Measurements from ENCODE around the gene TDO2.
"Not testable (repeated sequence)": the region's sequence is repeated elsewhere in the genome, so short reads cannot be mapped to it uniquely, and the experiment has no call there.

TDO2 gene

DNA sequence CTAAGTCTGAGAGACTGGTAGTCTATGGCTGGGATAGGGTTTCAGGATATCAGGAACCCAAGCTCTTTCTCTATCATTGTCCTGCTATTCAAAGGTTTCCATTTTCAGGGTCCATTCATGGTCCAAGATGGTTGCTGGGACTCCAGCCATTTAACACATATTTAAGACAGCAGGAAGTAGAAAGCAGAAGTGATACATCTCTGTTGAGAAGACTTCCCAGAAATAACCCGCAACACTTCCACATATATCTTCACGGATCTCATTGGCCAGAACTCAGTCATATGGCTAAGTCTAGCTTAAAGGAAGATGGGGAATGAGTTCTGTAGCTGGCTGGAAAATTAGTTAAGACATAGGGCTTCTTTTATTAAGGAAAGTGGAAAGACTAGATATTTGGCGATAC lies 26.3 kb downstream of the TDO2 start:
- Mint-ChIP-seq H3K27me3 (ENCODE audit: low read depth) (no peaks in the 10 kb centered on the region), H3K36me3 (ENCODE audit: low read depth) (no peaks in the 10 kb centered on the region), H3K9me3 (no peaks in the 10 kb centered on the region), H3K4me1 (ENCODE audit: low read depth) (no peaks in the 10 kb centered on the region), H3K4me3 (no peak overlapping the region), H3K27ac (no peak overlapping the region)

DNA sequence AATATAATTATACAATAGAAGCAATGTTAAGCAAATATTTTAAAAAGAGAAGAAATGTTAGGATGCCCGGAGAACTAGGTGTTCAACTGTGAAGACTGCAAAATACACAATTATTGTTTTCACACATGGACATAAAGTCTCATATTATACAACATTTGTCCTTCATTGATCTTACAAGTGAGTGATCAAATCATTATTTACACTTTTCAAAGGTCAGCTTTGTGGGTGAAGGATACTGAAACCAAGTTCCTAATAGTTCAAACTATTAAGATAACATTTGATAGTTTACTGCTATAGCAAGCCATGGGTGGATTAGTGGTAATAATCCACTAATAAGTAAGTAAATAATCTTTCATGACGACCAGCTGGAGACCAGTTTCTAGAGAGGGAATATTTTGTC lies 26.8 kb downstream of the TDO2 start:
- Mint-ChIP-seq H3K4me3 (no peak overlapping the region), H3K4me1 (ENCODE audit: low read depth) (no peaks in the 10 kb centered on the region), H3K27me3 (ENCODE audit: low read depth) (no peaks in the 10 kb centered on the region), H3K9me3 (no peaks in the 10 kb centered on the region), H3K27ac (no peak overlapping the region), H3K36me3 (ENCODE audit: low read depth) (no peaks in the 10 kb centered on the region)

DNA sequence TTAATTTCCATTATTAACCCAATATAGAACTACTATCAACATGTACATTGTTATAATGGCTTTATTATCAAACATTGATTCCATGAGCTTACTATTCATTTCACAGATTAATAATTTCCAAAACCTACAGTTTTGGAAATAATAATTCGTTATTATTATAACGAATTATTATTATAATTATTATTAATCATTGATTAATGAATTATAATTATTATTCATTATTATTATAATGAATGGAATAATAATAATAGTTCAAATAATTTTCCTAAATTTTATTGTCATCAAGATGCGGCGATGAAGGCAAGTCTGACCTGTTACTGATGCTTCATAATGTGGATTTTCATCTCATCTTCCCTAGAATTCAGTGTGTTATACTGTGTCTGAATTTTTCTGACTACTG lies 28.1 kb downstream of the TDO2 start:
- Mint-ChIP-seq H3K27me3 (ENCODE audit: low read depth) (no peaks in the 10 kb centered on the region), H3K4me3 (no peak overlapping the region), H3K9me3 (no peaks in the 10 kb centered on the region), H3K36me3 (ENCODE audit: low read depth) (no peaks in the 10 kb centered on the region), H3K27ac (no peak overlapping the region), H3K4me1 (ENCODE audit: low read depth) (no peaks in the 10 kb centered on the region)

GRCh38 chr4:155934634-155935033 lies 31.1 kb downstream of the TDO2 start:
- not testable (repeated sequence) for H3K27me3 Mint-ChIP-seq (ENCODE audit: low read depth); H3K36me3 Mint-ChIP-seq (ENCODE audit: low read depth); H3K4me1 Mint-ChIP-seq (ENCODE audit: low read depth); H3K27ac Mint-ChIP-seq; H3K9me3 Mint-ChIP-seq; H3K4me3 Mint-ChIP-seq

- H3K36me3 Mint-ChIP-seq (ENCODE audit: low read depth), result no peaks in the 10 kb centered on the region
- H3K4me3 Mint-ChIP-seq, result no peak overlapping the region
- no peaks in the 10 kb centered on the region for H3K27me3 Mint-ChIP-seq (ENCODE audit: low read depth)
- H3K9me3 Mint-ChIP-seq, result no peaks in the 10 kb centered on the region
- H3K4me1 Mint-ChIP-seq (ENCODE audit: low read depth), result no peaks in the 10 kb centered on the region
- H3K27ac Mint-ChIP-seq, result no peak overlapping the region
Measured at GRCh38 chr4:155935389-155935986, 32.0 kb downstream of the TDO2 start.

DNA sequence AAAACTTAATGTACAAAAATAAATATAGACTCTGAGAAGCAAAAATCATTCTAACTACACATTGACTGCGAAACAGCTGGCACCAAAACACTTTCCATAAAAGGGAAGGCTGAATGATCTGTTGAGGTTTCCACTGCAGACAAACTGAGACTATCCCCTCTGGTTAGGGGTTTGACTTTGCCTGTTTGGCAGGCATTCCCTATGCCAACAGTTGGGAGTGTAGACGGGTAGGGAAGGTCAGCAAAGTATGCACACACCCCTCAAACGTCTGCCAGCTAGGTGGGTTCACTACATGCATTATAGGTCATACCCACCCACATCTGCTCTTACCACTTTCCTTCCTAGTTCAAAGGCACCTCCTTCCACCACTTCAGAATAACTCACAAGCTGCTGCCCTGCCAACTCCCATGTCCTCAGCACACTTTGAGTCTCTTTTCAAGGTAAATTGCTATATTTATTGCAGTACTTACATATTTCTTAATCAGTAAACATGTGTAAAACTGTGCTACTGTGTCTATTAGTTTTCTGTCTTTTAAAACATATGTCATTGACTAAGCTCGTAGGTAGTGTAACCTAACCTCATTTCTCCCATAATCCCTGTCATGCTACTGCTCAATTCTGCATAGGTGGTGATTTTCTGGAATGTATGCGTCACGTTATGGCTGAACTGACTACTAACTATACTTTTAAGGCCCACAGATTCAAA lies 37.7 kb downstream of the TDO2 start:
- Mint-ChIP-seq H3K27me3 (ENCODE audit: low read depth) (no peaks in the 10 kb centered on the region), H3K9me3 (no peaks in the 10 kb centered on the region), H3K36me3 (ENCODE audit: low read depth) (no peaks in the 10 kb centered on the region), H3K27ac (no peak overlapping the region), H3K4me1 (ENCODE audit: low read depth) (no peaks in the 10 kb centered on the region), H3K4me3 (no peak overlapping the region)

- H3K36me3 Mint-ChIP-seq (ENCODE audit: low read depth), result no peaks in the 10 kb centered on the region
Measured at GRCh38 chr4:155941820-155942219, 38.3 kb downstream of the TDO2 start.

GRCh38 chr4:155943605-155944291 lies 40.3 kb downstream of the TDO2 start:
- H3K4me1 Mint-ChIP-seq (ENCODE audit: low read depth), result no peaks in the 10 kb centered on the region
- H3K27me3 Mint-ChIP-seq (ENCODE audit: low read depth), result no peaks in the 10 kb centered on the region
- no peak overlapping the region for H3K27ac Mint-ChIP-seq
- no peak overlapping the region for H3K4me3 Mint-ChIP-seq
- no peaks in the 10 kb centered on the region for H3K9me3 Mint-ChIP-seq
- no peaks in the 10 kb centered on the region for H3K36me3 Mint-ChIP-seq (ENCODE audit: low read depth)

More at GRCh38 chr4:155941820-155942219, 38.3 kb downstream of the TDO2 start:
- Mint-ChIP-seq H3K9me3 (no peaks in the 10 kb centered on the region), H3K27ac (no peak overlapping the region), H3K4me1 (ENCODE audit: low read depth) (no peaks in the 10 kb centered on the region), H3K4me3 (no peak overlapping the region), H3K27me3 (ENCODE audit: low read depth) (no peaks in the 10 kb centered on the region)

GRCh38 chr4:155944516-155944915 lies 41.0 kb downstream of the TDO2 start:
- H3K4me3 Mint-ChIP-seq, result no peak overlapping the region
- H3K36me3 Mint-ChIP-seq (ENCODE audit: low read depth), result no peaks in the 10 kb centered on the region
- H3K27me3 Mint-ChIP-seq (ENCODE audit: low read depth), result no peaks in the 10 kb centered on the region
- H3K27ac Mint-ChIP-seq, result no peak overlapping the region
- H3K4me1 Mint-ChIP-seq (ENCODE audit: low read depth), result no peaks in the 10 kb centered on the region
- no peaks in the 10 kb centered on the region for H3K9me3 Mint-ChIP-seq

- no peak overlapping the region for H3K27ac Mint-ChIP-seq
- no peak overlapping the region for H3K4me3 Mint-ChIP-seq
- H3K36me3 Mint-ChIP-seq (ENCODE audit: low read depth), result no peaks in the 10 kb centered on the region
- no peaks in the 10 kb centered on the region for H3K27me3 Mint-ChIP-seq (ENCODE audit: low read depth)
- no peaks in the 10 kb centered on the region for H3K9me3 Mint-ChIP-seq
- H3K4me1 Mint-ChIP-seq (ENCODE audit: low read depth), result no peaks in the 10 kb centered on the region
Measured at GRCh38 chr4:155946486-155946885, 43.0 kb downstream of the TDO2 start.

GRCh38 chr4:155948541-155948940 lies 45.0 kb downstream of the TDO2 start:
- H3K27me3 Mint-ChIP-seq (ENCODE audit: low read depth), result no peaks in the 10 kb centered on the region
- peaks cover 5% of the 10 kb centered on the region for H3K4me1 Mint-ChIP-seq (ENCODE audit: low read depth)
- H3K4me3 Mint-ChIP-seq, result no peak overlapping the region
- H3K9me3 Mint-ChIP-seq, result no peaks in the 10 kb centered on the region
- H3K36me3 Mint-ChIP-seq (ENCODE audit: low read depth), result no peaks in the 10 kb centered on the region
- no peak overlapping the region for H3K27ac Mint-ChIP-seq

- H3K4me1 Mint-ChIP-seq (ENCODE audit: low read depth), result peaks cover 5% of the 10 kb centered on the region
- H3K9me3 Mint-ChIP-seq, result no peaks in the 10 kb centered on the region
- no peaks in the 10 kb centered on the region for H3K27me3 Mint-ChIP-seq (ENCODE audit: low read depth)
- H3K4me3 Mint-ChIP-seq, result no peak overlapping the region
- no peak overlapping the region for H3K27ac Mint-ChIP-seq
- no peaks in the 10 kb centered on the region for H3K36me3 Mint-ChIP-seq (ENCODE audit: low read depth)
Measured at GRCh38 chr4:155950461-155950860, 47.0 kb downstream of the TDO2 start.

DNA sequence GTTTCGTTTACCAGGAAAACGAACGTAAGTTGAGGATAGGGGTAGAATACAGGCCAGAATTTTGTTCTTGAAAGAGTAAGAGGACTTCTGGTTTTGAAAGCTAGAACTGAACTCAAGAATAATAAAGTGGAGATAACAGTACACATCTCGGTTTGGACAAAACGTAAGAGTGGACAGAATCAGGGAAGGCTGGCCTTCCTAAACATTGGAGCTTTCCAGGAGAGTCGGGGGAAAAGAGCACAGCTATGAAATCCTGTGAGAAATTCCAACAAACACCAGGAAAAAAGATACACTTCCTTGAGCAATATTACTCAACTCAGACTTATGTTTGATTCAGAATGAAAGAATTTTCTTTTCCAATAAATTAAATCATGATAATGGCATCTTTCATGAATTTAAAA lies 49.0 kb downstream of the TDO2 start:
- Mint-ChIP-seq H3K27me3 (ENCODE audit: low read depth) (peaks cover 4% of the 10 kb centered on the region), H3K4me3 (peak overlapping the region; percentile 45), H3K27ac (no peak overlapping the region), H3K36me3 (ENCODE audit: low read depth) (no peaks in the 10 kb centered on the region), H3K9me3 (no peaks in the 10 kb centered on the region), H3K4me1 (ENCODE audit: low read depth) (peaks cover 5% of the 10 kb centered on the region)

DNA sequence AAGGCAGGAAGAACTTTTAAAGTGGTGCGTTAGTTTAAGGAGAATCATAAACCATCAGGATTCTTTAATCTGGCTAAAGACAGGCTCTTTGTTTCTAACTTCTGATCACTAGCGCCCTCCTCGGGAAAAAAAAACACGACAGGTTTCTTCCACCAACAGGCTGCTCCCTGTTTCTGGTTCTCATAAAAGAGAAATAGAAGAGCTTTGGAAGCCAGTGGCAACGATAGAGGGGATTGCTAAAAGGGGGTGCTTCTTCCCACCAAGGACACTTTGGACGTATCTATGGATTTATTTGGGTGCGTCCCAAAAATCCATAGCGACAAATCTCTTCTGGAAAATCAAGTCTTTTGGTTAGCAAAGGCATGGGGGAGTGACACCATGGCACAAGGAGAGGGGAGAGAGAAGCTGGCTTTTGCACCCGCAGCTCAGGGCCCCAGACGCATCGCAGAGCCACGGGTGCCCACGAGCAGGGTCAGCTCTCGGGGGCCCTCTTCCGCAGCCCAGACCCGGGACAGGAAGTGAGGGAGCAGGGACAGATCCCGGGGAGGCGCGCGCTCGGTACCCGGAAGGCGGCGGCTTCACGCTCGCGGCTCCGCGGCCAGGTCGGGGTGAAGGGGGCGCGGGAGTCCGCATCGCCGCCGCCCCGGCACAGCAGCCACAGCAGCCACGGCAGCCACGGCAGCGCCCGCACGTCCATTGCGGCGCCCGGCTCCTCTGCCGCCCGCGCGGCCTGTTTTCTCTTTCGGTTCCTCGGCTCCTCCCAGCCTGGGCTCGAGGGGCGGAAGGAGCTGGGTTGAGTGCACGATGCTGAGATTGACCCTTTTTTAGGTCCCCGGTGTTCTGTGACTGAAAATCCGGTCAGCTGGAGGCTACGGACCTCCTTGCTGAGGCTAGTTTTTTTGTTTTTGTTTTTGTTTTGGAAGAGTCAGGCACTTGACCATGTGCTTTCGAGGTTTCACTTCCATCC lies 49.9 kb downstream of the TDO2 start, which contains the start of gene CTSO:
TSS of gene CTSO (minus strand) at position 716 of the 967 bp plus-strand sequence. CDS start at position 697, 19 bp downstream.
- no peaks in the 10 kb centered on the region for H3K9me3 Mint-ChIP-seq
- no peaks in the 10 kb centered on the region for H3K36me3 Mint-ChIP-seq (ENCODE audit: low read depth)
- H3K4me1 Mint-ChIP-seq (ENCODE audit: low read depth), result peaks cover 5% of the 10 kb centered on the region
- H3K27ac Mint-ChIP-seq, result peak within 1 kb of the TSS; percentile 99
- peak within 1 kb of the TSS; percentile 98 for H3K4me3 Mint-ChIP-seq
- peaks cover 4% of the 10 kb centered on the region for H3K27me3 Mint-ChIP-seq (ENCODE audit: low read depth)
